SK-MEL-5 (cell line): Measurements from ENCODE around the gene RNASE7. TPM values are rescaled to one million over a fixed set of nuclear protein-coding genes. Genes with fewer than 3 reads are reported as not detected.

Experiments used
- DNase-seq: peaks from one replicate; pipeline ENCODE4 v3.0.0-alpha.2; 2016; ENCODE audit warnings: low read depth, low spot score
- in situ Hi-C: cut with HindIII; loops from 2 replicates; pipeline ENCODE4 v1.10.0; 2016; ENCODE audit warnings: low sequenced_read_pairs, high pct_unique_total_duplicates, low pct_unique_long_range_greater_than_20kb
- total RNA-seq: library from RNA; depleted of rRNA; stranded (reverse); fragments of >200 nt; shearing (Covaris generic); gene quantifications from 2 replicates; pipeline ENCODE4 v1.2.3, GENCODE V29; 2014

The RNASE7 gene
- total RNA-seq, 1 experiment from 2014 or later = not detected

DNA sequence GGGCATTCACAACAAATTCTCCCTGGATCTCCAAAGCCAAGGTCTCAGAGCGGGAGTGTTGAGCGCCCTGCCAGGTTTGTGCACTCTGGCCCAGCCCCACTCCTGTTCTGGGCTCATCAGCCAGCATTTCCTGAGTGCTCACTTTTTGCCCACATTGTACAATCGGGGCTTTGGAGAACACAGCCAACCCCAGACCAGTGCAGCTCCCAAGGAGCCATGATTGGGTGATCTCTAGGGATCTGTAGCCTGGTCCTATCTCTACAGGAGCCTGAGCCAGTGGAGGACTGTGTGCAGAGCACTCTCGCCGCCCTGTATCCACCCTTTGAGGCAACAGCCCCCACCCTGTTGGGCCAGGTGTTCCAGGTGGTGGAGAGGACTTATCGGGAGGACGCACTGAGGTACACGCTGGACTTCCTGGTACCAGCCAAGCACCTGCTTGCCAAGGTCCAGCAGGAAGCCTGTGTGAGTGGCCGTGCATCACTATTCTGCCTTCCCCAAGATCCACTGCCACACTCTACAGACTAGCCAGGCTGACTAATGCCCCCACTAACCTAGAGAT is 30.7 kb downstream of the RNASE7 start:
- in situ Hi-C loops = no loop called here
- DNase-seq = no peak

DNA sequence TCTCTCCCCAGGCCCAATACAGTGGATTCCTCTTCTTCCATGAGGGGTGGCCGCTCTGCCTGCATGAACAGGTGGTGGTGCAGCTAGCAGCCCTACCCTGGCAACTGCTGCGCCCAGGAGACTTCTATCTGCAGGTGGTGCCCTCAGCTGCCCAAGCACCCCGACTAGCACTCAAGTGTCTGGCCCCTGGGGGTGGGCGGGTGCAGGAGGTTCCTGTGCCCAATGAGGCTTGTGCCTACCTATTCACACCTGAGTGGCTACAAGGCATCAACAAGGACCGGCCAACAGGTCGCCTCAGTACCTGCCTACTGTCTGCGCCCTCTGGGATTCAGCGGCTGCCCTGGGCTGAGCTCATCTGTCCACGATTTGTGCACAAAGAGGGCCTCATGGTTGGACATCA is 31.8 kb downstream of the RNASE7 start:
- in situ Hi-C loops = no loop called here
- DNase-seq = no peak

DNA sequence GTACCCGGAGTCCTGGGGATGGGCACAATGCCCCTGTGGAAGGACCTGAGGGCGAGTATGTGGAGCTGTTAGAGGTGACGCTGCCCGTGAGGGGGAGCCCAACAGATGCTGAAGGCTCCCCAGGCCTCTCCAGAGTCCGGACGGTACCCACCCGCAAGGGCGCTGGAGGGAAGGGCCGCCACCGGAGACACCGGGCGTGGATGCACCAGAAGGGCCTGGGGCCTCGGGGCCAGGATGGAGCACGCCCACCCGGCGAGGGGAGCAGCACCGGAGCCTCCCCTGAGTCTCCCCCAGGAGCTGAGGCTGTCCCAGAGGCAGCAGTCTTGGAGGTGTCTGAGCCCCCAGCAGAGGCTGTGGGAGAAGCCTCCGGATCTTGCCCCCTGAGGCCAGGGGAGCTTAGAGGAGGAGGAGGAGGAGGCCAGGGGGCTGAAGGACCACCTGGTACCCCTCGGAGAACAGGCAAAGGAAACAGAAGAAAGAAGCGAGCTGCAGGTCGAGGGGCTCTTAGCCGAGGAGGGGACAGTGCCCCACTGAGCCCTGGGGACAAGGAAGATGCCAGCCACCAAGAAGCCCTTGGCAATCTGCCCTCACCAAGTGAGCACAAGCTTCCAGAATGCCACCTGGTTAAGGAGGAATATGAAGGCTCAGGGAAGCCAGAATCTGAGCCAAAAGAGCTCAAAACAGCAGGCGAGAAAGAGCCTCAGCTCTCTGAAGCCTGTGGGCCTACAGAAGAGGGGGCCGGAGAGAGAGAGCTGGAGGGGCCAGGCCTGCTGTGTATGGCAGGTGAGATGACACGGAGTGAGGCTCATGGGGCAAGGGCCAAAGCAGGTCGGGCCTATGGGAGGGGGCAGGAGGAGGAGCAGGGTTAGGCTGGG is 32.5 kb downstream of the RNASE7 start:
- in situ Hi-C loops = no loop called here

DNA sequence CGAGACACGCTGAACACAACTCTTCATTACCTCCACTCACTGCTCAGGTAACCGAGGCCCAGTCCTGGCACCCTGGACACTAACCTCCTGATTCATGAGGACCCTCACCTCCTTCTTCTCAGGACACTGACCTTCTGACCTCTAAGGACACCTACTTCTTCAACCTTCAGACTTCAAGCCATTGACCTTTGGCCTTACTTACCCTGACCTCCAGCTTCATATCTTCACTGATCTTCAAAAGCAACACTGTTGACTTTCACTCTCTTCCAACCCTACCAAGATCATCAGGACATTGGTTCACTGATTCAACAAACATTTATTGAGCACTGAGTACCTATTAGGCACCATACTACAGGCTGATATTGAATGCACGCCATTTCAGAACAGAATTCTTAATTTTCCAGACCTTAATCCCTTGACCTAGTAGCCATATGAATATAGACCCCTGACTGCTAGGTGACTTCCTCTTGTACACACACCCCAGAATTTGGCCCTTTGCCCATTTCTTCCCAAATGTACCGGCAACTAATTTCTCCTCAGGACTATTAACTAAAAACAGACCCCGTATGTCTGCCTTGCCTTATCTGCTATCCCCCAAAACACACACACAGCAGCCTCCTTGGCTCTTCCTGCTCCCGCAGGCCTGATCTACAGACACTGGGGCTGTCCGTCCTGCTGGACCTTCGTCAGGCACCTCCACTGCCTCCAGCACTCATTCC is 33.7 kb downstream of the RNASE7 start:
- in situ Hi-C loops = no loop called here
- no peak for DNase-seq

More for the DNA sequence above, 32.5 kb downstream of the RNASE7 start:
- DNase-seq = no peak

DNA sequence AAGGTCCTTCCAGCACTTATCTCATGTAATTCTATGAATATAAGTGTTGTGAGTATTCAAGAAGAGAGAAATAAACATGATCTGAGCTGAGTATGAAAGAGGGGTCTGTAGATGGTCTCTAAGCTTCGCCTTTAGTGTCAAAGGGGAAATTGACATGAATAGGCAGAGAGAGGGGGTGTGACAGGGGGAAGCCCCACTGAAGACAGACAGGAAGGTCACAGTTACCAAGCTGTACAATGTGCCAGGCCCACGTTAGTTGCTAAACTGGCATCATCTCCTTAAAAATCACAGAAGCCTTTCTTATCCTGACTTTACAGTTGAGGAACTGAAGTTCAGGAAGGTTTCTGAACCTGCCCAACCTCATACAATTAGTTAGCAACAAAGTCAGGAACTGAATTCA is 35.5 kb downstream of the RNASE7 start:
- in situ Hi-C loops = no loop called here

DNA sequence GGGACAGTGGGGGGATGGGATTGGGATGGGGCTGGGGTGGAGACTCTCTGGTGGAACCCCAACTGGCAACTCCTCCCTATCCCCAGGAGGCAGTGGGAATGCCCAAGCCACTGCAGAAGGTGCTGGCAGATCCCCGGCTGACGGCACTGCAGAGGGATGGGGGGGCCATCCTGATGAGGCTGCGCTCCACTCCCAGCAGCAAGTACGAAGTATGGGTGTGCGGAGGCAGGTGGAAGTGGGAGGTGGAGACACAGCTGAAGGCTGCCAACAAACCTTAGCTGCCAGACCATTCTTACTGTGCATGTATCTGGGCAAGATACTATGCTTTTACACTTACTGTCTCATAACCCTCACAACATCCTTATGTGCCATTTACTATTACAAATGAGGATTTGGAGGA is 36.1 kb downstream of the RNASE7 start:
- in situ Hi-C loops = no loop called here

More for the DNA sequence above, 35.5 kb downstream of the RNASE7 start:
- no peak for DNase-seq

DNA sequence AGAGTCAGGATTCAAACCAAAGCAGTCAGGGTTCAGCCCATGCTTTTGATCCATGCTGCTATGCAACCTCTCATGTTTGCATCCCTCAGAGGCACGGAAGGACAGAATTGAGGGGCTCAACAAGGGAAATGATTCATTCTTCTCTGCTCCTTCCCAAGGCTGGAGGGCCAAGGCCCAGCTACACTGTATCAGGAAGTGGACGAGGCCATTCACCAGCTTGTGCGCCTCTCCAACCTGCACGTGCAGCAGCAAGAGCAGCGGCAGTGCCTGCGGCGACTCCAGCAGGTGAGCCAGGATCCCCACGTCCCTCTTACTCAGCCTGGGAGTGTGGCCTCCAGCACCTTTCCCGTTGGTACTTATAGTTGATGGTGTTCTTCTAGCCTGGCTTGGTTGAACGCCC is 36.6 kb downstream of the RNASE7 start:
- in situ Hi-C loops = no loop called here

More for the DNA sequence above, 36.1 kb downstream of the RNASE7 start:
- no peak for DNase-seq

DNA sequence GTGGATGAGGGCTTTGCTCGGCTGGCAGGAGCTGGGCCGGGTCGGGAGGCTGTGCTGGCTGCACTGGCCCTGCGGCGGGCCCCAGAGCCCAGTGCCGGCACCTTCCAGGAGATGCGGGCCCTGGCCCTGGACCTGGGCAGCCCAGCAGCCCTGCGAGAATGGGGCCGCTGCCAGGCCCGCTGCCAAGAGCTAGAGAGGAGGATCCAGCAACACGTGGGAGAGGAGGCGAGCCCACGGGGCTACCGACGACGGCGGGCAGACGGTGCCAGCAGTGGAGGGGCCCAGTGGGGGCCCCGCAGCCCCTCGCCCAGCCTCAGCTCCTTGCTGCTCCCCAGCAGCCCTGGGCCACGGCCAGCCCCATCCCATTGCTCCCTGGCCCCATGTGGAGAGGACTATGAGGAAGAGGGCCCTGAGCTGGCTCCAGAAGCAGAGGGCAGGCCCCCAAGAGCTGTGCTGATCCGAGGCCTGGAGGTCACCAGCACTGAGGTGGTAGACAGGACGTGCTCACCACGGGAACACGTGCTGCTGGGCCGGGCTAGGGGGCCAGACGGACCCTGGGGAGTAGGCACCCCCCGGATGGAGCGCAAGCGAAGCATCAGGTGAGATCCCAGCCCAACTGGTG is 39.5 kb downstream of the RNASE7 start:
- DNase-seq = no peak
- in situ Hi-C loops = no loop called here

More for the DNA sequence above, 36.6 kb downstream of the RNASE7 start:
- DNase-seq = no peak

DNA sequence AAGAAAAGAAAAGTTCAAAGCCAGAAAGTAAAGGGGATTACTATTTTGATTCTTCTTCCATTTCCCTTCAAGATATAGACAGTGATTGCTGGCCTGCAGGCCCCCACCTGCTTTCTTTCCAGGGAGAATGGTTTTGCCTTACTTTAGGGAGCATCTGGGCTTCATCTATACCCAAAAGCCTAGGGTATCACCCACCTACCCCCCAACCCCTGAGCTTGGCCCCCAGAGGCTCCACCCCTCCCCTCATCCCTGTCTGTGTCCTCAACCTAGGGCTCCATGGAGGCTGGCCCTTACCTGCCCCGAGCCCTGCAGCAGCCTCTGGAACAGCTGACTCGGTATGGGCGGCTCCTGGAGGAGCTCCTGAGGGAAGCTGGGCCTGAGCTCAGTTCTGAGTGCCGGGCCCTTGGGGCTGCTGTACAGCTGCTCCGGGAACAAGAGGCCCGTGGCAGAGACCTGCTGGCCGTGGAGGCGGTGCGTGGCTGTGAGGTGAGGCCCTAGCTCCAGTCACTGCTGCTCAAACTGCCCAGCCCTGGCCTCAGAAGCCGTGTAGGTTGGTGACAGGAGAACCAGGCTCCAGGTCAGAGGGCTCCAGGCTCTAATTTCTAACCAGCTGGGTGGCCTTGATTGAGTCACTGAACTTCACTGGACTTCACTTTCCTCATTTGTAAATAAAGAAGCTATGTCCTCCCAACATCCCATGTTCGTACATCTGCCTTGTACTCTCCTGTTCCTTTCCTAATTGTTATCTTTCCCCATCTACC is 41.6 kb downstream of the RNASE7 start:
- no peak for DNase-seq
- in situ Hi-C loops = no loop called here

DNA sequence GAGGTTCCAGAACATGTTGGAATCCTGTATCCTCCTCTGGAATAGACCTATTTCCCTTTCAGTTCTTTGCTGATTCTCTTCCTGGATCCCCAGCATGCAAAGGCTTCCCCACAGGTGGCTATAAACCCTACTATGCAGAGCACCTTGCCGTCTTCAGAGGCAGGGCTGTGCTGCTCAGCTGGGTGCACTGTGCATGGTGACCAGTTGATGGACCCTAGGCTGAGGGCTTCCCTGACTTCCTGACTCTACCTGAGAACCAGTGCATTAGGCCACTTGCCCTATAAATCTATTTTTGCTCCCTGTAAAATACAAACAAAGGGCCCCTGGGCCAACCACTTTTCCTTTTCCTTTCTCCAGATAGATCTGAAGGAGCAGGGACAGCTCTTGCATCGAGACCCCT is 42.2 kb downstream of the RNASE7 start:
- in situ Hi-C loops = no loop called here

DNA sequence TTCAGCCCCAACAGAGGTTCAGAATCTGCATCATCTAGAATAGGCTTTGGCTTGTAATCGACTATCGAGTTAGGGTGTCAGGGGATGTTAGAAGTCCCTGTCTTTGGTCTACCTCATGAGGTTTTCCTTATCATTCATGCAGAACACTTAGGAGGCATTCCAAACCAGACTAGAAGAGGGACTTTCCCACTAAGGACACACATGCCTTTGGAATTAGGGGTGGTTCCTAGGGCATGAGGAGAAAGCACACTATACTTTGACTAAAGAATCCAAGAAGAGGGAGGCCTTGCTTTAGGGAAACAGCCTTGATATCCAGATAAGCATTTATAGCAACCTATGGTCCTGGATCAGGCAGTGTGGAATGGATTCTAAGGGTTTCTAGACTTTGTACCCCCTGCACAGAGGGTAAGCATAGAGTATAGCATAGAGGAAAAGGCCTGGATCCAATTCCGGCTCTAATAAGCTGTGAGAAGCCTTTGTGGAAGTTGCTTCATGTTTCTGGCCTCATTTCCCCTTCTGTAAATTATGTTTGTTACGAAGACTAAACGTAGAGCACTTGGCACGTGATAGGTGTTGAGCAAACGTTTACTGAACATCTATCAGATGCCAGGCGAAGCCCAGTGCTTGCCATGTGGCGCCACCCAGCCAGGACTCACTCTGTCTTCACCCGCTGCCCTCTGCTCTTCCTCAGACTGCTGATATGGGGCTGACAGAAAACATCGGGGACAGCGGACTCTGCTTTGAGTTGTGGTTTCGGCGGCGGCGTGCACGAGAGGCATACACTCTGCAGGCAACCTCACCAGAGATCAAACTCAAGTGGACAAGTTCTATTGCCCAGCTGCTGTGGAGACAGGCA is 43.1 kb downstream of the RNASE7 start:
- in situ Hi-C loops = no loop called here
- DNase-seq = no peak

More for the DNA sequence above, 42.2 kb downstream of the RNASE7 start:
- no peak for DNase-seq

DNA sequence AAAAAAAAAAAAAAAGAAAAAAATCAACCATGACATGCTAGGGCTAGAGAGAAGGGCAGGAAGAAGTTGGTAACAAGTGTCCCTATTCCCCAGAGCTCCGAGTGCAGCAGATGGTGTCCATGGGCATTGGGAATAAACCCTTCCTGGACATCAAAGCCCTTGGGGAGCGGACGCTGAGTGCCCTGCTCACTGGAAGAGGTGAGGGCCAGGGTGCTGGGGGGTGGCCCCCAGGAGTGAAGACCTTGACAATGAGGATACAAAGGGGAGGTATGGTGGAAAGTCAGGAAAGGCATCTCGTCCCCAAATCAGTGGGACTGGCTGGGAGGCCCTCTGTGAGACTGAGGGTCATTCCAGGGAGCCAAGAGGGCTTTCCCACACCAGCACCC is 44.7 kb downstream of the RNASE7 start:
- in situ Hi-C loops = no loop called here
- no peak for DNase-seq

DNA sequence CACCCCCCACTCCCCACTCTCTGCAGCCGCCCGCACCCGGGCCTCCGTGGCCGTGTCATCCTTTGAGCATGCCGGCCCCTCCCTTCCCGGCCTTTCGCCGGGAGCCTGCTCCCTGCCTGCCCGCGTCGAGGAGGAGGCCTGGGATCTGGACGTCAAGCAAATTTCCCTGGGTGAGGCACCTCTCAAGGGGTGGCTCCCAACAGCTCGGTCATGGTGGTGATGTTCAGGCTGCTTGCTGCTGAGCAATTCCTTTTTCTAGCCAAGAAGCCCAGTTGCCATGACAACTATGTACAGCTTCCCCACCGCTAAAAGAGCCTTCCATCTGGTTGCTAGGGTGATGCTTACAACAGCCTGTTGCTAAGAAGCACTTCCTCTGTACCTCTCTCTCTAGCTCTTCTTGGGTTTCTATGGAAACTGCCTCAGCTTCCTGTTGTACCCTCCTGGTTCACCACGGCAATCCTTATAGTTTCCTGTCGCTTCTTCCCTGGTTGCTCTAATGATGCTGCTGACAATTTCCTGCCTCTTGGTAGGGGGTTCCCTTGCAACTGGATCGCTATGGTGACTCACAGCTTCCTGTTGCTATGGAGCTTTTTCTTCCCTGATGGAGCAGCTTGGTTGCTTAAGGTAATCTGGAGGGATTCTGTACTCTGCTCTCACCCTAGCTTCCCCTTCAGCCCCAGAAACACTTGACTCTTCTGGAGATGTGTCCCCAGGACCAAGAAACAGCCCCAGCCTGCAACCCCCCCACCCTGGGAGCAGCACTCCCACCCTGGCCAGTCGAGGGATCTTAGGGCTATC is 45.3 kb downstream of the RNASE7 start:
- in situ Hi-C loops = no loop called here
- DNase-seq = no peak

DNA sequence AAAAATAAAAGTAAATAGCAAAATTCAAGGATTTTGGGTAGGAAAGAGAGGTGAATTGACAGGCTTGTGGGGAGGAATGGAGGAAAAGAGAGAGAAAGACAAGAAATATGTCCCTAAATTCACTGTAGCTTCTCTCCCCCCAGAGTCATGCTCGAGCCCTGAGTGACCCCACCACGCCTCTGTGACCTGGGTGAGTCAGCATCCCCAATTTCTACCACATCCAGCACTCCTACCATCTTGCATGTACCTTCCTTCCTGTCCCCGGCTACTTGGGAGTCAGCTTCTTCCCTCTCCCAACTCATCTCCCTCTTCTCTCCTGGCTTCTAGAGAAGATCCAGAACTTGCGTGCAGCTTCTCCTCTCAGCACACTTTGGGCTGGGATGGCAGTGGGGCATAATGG is 46.5 kb downstream of the RNASE7 start:
- in situ Hi-C loops = no loop called here
- DNase-seq = no peak

DNA sequence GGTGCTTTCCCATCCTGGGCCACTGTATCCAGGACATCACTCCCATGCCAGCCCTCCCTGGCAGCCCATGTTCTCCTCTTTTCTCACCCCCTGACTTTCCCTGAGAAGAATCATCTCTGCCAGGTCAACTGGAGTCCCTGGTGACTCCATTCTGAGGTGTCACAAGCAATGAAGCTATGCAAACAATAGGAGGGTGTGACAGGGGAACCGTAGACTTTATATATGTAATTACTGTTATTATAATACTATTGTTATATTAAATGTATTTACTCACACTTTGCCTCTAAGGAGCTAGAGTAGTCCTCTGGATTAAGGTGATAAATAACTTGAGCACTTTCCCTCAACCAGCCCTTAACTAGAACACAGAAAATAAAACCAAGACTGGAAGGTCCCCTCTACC is 47.1 kb downstream of the RNASE7 start:
- in situ Hi-C loops = no loop called here
- DNase-seq = no peak

DNA sequence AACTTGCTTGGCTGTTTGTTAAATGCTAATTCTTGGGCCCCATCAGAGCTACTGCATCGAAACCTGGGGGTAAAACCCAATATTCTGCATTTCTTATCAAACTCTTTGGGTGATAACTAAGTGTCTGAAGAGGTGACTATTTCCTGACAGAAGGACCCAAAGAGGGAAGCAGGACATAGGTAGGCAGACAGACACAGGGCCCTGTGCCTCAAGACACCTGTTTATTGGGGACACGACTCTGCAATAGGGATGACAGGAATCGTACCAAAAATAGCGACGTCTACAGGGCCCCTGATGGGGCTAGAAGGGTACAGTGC is 47.7 kb downstream of the RNASE7 start:
- DNase-seq = no peak
- in situ Hi-C loops = no loop called here
